Fibroblast of pulmonary artery (primary cell): ENCODE results near the gene TNFRSF6B.

Source experiments
- DNase-seq: peaks from one replicate; pipeline ENCODE4 v3.0.0-alpha.2; 2010; ENCODE audit warnings: low read depth
- H3K4me3 ChIP-seq: replicated peaks from 2 replicates; pipeline ENCODE4 v1.5.1; 2011; ENCODE audit warnings: low read depth, mild to moderate bottlenecking, control low read depth, low read length, moderate library complexity
- TF ChIP-seq, protein P1 (sequence below): IDR thresholded peaks from 2 replicates; pipeline ENCODE4 v1.5.1; 2011; ENCODE audit warnings: mild to moderate bottlenecking, control low read depth, low read length, inconsistent platforms; ENCODE audit errors: missing control alignments

The TNFRSF6B gene

GRCh38 chr20:63707558-63708300, 11.3 kb downstream of the TNFRSF6B start, which contains the start of the genes ARFRP1 and ZGPAT:
Gene ARFRP1 (minus strand): TSS chr20:63707976. CDS start chr20:63707091, 885 bp downstream.
Gene ZGPAT (plus strand): TSS chr20:63708039. CDS start chr20:63708581, 542 bp downstream.
- DNase-seq, result peak; percentile 79
- peak within 1 kb of the TSS; percentile 74 for H3K4me3 ChIP-seq
- TF ChIP-seq, protein P1, sequence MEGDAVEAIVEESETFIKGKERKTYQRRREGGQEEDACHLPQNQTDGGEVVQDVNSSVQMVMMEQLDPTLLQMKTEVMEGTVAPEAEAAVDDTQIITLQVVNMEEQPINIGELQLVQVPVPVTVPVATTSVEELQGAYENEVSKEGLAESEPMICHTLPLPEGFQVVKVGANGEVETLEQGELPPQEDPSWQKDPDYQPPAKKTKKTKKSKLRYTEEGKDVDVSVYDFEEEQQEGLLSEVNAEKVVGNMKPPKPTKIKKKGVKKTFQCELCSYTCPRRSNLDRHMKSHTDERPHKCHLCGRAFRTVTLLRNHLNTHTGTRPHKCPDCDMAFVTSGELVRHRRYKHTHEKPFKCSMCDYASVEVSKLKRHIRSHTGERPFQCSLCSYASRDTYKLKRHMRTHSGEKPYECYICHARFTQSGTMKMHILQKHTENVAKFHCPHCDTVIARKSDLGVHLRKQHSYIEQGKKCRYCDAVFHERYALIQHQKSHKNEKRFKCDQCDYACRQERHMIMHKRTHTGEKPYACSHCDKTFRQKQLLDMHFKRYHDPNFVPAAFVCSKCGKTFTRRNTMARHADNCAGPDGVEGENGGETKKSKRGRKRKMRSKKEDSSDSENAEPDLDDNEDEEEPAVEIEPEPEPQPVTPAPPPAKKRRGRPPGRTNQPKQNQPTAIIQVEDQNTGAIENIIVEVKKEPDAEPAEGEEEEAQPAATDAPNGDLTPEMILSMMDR, result no peak

DNA sequence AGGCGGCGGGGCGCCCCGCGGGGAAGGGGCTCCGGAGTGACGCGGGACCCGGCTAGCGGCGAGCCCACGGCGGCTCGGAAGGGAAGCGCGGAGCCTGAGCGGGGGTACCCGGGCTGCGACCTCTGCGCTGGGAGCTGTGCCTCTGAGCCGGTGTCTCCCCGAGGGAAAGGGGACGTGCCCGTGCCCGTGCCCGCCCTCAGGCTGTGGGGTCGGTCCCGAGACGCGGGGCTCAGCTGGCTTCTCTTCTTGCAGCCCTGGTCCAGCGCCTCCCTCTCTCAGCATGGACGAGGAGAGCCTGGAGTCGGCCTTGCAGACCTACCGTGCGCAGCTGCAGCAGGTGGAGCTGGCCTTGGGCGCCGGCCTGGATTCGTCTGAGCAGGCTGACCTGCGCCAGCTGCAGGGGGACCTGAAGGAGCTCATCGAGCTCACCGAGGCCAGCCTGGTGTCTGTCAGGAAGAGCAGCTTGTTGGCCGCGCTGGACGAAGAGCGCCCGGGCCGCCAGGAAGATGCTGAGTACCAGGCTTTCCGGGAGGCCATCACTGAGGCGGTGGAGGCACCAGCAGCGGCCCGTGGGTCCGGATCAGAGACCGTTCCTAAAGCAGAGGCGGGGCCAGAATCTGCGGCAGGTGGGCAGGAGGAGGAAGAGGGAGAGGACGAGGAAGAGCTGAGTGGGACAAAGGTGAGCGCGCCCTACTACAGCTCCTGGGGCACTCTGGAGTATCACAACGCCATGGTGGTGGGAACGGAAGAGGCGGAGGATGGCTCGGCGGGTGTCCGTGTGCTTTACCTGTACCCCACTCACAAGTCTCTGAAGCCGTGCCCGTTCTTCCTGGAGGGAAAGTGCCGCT, 12.1 kb downstream of the TNFRSF6B start:
- peak overlapping the region; percentile 74 for H3K4me3 ChIP-seq
- TF ChIP-seq, protein P1, result no peak

DNA sequence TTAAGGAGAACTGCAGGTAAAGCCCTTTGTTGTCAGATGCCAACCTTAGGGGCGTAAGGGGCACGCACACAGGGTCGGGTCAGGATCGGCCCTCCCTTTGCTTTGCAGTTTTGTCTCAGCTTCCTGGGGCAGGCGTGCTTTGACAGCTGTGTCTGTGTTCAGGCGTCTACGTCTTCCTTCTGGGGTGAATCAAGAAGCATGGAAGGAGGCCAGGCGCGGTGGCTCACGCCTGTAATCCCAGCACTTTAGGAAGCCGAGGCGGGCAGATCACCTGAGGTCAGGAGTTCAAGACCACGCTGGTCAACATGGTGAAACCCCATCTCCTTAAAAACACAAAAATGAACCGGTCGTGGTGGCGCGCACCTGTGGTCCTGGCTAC, 12.7 kb downstream of the TNFRSF6B start:
- no peak for DNase-seq
- TF ChIP-seq, protein P1, result no peak
- peak overlapping the region; percentile 74 for H3K4me3 ChIP-seq

More for the DNA sequence above, 12.1 kb downstream of the TNFRSF6B start:
- DNase-seq, result no peak

- H3K4me3 ChIP-seq, result no peak overlapping the region
- TF ChIP-seq, protein P1, result no peak
- DNase-seq, result no peak
These were observed 14.7 kb downstream of the TNFRSF6B start for GRCh38 chr20:63711085-63711645.

GRCh38 chr20:63712191-63712590, 15.7 kb downstream of the TNFRSF6B start:
- H3K4me3 ChIP-seq, result no peak overlapping the region
- TF ChIP-seq, protein P1, result no peak
- DNase-seq, result no peak

GRCh38 chr20:63714858-63715257, 18.4 kb downstream of the TNFRSF6B start:
- TF ChIP-seq, protein P1, result no peak
- DNase-seq, result no peak
- H3K4me3 ChIP-seq, result no peak overlapping the region
